GM19193 (cell line): Measurements from ENCODE around the gene BAHCC1.
A peak's percentile ranks its signal among the peaks of the same experiment; 100 is the strongest.

Experiments
- POLR2A ChIP-seq: IDR thresholded peaks from 4 replicates; pipeline ENCODE4 v1.6.1; 2011; ENCODE audit not compliant: insufficient read depth, insufficient read length; ENCODE audit errors: extremely low read depth

BAHCC1 gene

DNA sequence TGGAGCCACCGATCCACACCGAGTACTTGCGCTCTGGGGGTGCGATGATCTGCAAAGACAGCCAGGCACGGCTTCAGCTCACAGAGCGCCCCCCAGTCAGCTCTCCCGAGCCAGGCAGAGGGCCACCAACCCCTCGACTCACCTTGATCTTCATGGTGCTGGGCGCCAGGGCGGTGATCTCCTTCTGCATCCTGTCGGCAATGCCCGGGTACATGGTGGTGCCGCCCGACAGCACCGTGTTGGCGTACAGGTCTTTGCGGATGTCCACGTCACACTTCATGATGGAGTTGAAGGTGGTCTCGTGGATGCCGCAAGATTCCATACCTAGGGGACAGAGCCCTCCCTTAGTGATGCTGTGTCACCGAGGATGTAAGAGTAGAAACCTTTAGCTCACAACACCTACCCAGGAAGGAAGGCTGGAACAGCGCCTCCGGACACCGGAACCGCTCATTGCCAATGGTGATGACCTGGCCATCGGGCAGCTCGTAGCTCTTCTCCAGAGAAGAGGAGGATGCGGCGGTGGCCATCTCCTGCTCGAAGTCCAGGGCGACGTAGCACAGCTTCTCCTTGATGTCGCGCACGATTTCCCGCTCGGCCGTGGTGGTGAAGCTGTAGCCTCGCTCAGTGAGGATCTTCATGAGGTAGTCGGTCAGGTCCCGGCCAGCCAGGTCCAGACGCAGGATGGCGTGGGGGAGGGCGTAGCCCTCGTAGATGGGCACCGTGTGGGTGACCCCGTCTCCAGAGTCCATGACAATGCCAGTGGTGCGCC is 115.7 kb downstream of the BAHCC1 start:
- no peak for TF ChIP-seq POLR2A

GRCh38 chr17:81511554-81511803 is 116.2 kb downstream of the BAHCC1 start:
- TF ChIP-seq POLR2A = no peak

- no peak for TF ChIP-seq POLR2A
Observed at GRCh38 chr17:81511804-81512561, 116.7 kb downstream of the BAHCC1 start.

DNA sequence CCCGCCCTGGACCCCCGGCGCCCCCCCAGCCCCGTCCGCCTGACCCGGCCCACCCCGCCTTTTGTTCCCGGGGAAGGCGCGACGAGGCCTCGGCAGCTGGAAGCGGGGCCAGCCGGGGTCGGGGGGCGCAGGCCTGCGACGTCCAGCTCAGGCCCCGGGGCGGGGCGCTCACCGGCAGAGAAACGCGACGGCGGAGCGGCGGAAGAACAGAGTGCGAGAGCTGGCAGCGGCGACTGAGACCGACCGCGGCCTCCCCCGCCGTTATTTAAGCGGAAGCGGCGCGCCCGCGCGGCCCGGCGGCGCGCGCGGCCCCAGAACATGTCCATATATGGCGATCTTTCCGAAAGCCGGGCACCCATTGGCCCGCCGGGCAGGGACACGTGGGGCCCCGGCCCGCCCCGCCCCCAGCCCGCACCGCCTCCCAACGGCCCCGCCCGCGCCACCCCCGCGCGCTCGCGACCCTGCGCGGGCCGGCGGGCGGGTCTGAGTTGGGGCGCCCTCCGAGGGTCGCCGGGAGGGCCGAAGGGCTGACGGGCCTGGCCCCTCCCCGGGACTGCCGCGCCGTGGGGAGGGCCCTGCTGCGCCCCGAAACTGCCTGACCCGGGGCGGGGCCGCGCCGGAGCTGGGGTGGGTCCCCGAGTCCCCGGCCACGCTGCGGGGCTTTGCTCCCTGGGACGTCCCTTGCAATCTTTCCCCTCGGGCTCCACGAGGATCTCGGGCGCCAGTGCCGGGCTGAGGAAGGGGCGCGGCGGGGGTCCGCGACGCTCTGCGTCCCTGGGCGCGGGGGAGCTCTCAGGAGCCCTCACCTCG is 117.5 kb downstream of the BAHCC1 start, which contains the start of gene ACTG1:
ACTG1 (minus strand) TSS at position 238 of the 810 bp plus-strand sequence. CDS start 445 bp downstream, outside the sequence.
- peak; percentile 99 for TF ChIP-seq POLR2A

GRCh38 chr17:81513372-81513752 is 118.1 kb downstream of the BAHCC1 start:
- TF ChIP-seq POLR2A = peak; percentile 76

GRCh38 chr17:81513753-81514488 is 118.7 kb downstream of the BAHCC1 start:
- no peak for TF ChIP-seq POLR2A

DNA sequence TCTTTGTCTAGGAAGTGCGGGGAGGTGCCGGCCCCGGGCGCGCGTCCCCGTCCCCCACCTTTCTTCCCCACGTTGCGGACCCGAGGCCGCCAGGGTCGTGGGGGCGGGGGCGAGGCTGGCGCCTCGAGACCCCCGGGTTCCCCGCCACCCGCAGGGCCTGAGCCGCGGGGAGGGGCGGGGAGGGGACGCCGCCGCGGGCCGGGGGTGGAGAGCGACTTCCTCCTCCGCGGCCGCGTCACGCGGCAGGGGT is 119.2 kb downstream of the BAHCC1 start:
- peak; percentile 5 for TF ChIP-seq POLR2A

DNA sequence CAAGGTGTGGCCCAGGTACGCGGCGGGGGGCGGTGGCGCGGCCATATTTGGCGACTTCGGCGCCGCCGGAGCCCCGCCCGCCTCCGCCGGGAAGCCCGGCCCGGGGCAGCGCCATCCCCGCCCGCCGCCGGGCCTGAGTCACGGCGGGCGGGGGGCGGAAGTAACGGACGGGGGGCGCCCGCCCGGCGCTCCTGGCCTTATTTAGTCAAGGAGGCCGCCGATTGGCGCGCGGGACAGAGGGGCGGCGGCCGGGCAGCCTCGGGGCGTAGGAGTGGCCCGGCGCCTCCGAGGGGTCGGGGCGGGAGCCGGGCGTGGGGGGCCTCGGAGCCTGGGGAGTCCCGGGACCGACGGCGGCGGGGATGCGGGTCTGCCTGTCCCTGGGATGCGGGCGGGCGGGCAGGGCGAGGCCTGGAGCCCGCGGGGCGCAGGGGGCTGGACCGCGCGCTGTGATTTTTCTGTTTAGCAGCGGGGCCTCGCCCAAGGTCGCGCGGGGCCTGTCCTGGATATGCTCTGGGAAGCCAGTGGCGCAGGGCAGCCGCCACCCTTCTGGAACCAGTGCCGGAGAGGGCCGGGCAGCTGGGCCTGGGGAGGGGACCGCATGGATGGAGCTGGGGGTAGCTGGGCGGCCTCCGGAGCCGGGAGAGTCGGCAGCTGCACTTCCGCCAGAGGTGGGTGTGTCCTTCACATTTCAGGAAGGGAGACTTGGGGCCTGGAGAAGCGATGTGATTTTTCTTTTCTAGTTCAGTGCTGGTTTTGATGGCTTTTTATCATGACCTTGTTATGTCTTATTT is 119.7 kb downstream of the BAHCC1 start:
- TF ChIP-seq POLR2A = peak; percentile 54

- TF ChIP-seq POLR2A = no peak
Observed at GRCh38 chr17:81515530-81516041, 120.3 kb downstream of the BAHCC1 start.
